HL-60/S4 treated with retinoic acid at 250 ng/mL for 4 days and 3 days (cell line): ENCODE data around the gene ACKR3.

Source experiments
- in situ Hi-C: fragments of 300-500 bp; cut with MboI; formaldehyde crosslinking; loops from 2 replicates; pipeline ENCODE4 v1.7.0; 2022; ENCODE audit warnings: low sequenced_read_pairs

ACKR3 gene

GRCh38 chr2:236627841-236628240, 58.2 kb downstream of the ACKR3 start:
- in situ Hi-C loops = no loop called here

- in situ Hi-C loops = no loop called here
Measured at GRCh38 chr2:236628256-236628901, 58.8 kb downstream of the ACKR3 start.

GRCh38 chr2:236628981-236629605, 59.5 kb downstream of the ACKR3 start:
- in situ Hi-C loops = no loop called here

DNA sequence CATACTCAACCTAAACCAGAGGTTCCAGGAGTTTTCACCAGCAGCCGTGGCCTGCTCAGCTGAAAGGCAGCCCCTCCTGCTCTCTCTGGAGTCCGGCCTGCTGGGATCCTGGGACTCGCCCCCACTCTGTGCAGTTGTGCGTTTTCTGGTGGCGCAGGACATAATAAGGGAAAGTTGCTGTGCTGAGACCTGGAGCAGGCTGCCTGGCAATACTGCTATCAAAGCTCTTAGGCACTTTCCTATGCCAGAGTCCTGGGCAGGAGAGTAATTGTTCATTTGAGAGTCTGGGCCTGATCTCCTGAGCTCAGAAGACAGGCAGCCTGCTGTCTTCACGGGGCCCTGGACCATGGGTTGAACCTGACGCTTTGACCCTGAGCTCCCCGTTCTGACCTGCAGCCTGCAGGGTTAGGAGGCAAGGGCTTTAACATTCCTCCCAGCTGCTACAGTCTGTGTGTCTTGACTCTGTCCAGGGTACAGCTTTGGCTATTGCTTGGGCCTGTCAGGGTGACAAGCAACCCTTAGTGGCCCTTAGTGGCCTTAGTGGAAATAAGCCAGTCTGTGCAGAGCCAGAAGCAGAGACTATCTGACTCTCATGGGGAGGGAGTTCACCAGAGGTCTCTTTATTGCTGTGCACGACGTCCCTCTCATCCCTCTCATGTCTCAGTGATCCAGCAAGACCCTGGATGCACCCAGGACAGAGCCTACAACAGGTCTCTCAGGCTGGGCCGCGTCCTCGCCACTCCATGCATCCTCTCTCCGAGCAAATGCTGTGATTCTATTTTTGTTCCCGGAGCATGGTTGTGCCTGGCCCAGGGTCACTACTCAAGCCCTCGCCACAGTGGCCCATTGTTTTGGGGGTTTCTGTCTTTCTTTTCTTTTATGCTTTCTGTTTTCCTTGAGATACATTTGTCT, 60.6 kb downstream of the ACKR3 start:
- in situ Hi-C loops = no loop called here

GRCh38 chr2:236631281-236631855, 61.7 kb downstream of the ACKR3 start:
- in situ Hi-C loops = no loop called here

DNA sequence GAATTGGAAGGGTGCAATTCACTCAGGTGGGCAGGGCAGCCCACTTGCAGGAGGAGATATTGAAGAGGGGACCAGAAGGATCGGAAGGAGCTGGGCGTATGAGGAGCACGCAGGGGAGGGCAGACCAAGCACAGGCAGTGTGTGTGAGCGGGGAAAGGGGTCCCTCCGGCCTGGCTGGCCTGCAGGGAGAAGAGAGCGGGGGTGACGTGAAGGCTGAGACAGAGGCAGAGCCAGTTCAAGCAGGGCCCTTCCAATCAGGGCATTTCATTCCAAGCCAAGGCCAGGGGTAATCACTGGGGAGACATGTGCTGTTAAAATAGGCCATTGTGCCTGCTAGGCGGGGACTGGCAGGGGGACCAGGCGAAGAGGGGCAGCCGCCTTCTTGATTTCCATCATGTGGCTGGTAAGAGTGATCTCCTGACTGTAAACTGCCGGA, 62.2 kb downstream of the ACKR3 start:
- in situ Hi-C loops = no loop called here
